BE2C (cell line): ENCODE measurements around the gene ASB11.
"Not testable (repeated sequence)": the region's sequence is repeated elsewhere in the genome, so short reads cannot be mapped to it uniquely, and the experiment has no call there.

Source experiments
- DNase-seq: peaks from one replicate; pipeline ENCODE4 v3.0.0-alpha.2; 2020
- H3K27me3 ChIP-seq: fragments of 250-450 bp; sonication (Bioruptor Pico); 2 replicates; pipeline ENCODE4 v1.5.1; 2020; ENCODE audit warnings: mild to moderate bottlenecking
- H3K36me3 ChIP-seq: fragments of 250-450 bp; sonication (Bioruptor Pico); 2 replicates; pipeline ENCODE4 v1.5.1; 2020; ENCODE audit warnings: mild to moderate bottlenecking
- H3K4me1 ChIP-seq: fragments of 250-450 bp; sonication (Bioruptor Pico); 2 replicates; pipeline ENCODE4 v1.5.1; 2020
- H3K4me3 ChIP-seq: 2 replicates; pipeline ENCODE4 v1.5.1; 2011; ENCODE audit warnings: low read depth, low read length
- H3K9me3 ChIP-seq: fragments of 250-450 bp; sonication (Bioruptor Pico); 2 replicates; pipeline ENCODE4 v1.5.1; 2020
- CTCF ChIP-seq: IDR thresholded peaks from 2 replicates; pipeline ENCODE4 v1.5.1; 2012; ENCODE audit warnings: mild to moderate bottlenecking, low read depth, low read length

The ASB11 gene

DNA sequence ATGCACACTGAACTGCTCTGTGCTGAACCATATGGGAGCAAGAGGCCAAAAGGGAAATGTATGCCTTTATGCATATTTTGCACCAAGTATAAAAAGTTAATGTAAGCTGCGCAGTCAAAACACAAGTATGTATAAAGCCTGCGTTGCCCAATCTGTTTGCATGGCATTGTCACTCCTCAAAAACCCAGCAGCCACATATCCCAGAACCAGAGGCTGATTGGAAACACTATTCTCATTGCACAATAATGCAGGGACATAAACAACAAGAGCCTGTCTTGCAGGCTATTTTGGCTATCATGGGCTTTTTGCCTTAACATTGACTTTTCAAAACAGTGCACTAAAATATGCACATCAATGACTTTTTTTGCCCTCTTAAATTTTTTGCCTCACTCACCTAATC is 40.5 kb downstream of the ASB11 start:
- no peak for DNase-seq
- TF ChIP-seq CTCF = no peak
- Histone ChIP-seq H3K27me3 (no peaks in the 10 kb centered on the region), H3K36me3 (no peaks in the 10 kb centered on the region), H3K4me3 (no peak overlapping the region), H3K4me1 (no peaks in the 10 kb centered on the region), H3K9me3 (no peaks in the 10 kb centered on the region)

DNA sequence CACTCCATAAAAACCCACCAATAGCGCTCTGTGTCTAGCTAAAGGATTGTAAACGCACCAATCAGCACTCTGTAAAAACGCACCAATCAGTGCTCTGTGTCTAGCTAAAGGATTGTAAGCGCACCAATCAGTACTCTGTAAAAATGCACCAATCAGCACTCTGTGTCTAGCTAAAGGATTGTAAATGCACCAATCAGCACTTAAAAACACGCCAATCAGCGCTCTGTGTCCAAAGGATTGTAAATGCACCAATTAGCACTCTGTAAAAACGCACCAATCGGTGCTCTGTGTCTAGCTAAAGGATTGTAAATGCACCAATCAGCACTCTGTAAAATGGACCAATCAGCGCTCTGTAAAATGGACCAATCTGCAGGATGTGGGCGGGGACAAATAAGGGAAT is 42.2 kb downstream of the ASB11 start:
- H3K27me3 ChIP-seq, H3K36me3 ChIP-seq, H3K9me3 ChIP-seq, H3K4me1 ChIP-seq, DNase-seq, H3K4me3 ChIP-seq: not testable (repeated sequence)

GRCh38 chrX:15271757-15272156 is 43.7 kb downstream of the ASB11 start:
- Histone ChIP-seq H3K9me3 (no peaks in the 10 kb centered on the region), H3K27me3 (no peaks in the 10 kb centered on the region), H3K4me1 (no peaks in the 10 kb centered on the region), H3K4me3 (no peak overlapping the region), H3K36me3 (no peaks in the 10 kb centered on the region)
- no peak for TF ChIP-seq CTCF
- no peak for DNase-seq

GRCh38 chrX:15269618-15270521 is 45.6 kb downstream of the ASB11 start, which contains the start of gene ASB9:
ASB9 (minus strand) TSS chrX:15270083; CDS start chrX:15269874, 209 bp downstream.
- Histone ChIP-seq H3K36me3 (no peaks in the 10 kb centered on the region), H3K4me1 (no peaks in the 10 kb centered on the region), H3K9me3 (no peaks in the 10 kb centered on the region), H3K4me3 (no peak within 1 kb of the TSS), H3K27me3 (no peaks in the 10 kb centered on the region)
- DNase-seq = peak; percentile 11
- no peak for TF ChIP-seq CTCF

GRCh38 chrX:15269120-15269519 is 46.3 kb downstream of the ASB11 start:
- Histone ChIP-seq H3K27me3 (no peaks in the 10 kb centered on the region), H3K4me1 (no peaks in the 10 kb centered on the region), H3K4me3 (no peak overlapping the region), H3K36me3 (no peaks in the 10 kb centered on the region), H3K9me3 (no peaks in the 10 kb centered on the region)
- TF ChIP-seq CTCF = no peak
- DNase-seq = no peak

- H3K9me3 ChIP-seq = no peaks in the 10 kb centered on the region
- no peaks in the 10 kb centered on the region for H3K36me3 ChIP-seq
- H3K4me1 ChIP-seq = no peaks in the 10 kb centered on the region
- H3K27me3 ChIP-seq = no peaks in the 10 kb centered on the region
- no peak overlapping the region for H3K4me3 ChIP-seq
- no peak for TF ChIP-seq CTCF
- DNase-seq = no peak
These were observed 60.6 kb downstream of the ASB11 start for GRCh38 chrX:15254852-15255251.
